Measurements from ENCODE around the gene FAM181A. TPM values are rescaled to one million over a fixed set of nuclear protein-coding genes. Genes with fewer than 3 reads are reported as not detected.

The FAM181A gene
- total RNA-seq, 1 donor from 2014 or later: not detected

DNA sequence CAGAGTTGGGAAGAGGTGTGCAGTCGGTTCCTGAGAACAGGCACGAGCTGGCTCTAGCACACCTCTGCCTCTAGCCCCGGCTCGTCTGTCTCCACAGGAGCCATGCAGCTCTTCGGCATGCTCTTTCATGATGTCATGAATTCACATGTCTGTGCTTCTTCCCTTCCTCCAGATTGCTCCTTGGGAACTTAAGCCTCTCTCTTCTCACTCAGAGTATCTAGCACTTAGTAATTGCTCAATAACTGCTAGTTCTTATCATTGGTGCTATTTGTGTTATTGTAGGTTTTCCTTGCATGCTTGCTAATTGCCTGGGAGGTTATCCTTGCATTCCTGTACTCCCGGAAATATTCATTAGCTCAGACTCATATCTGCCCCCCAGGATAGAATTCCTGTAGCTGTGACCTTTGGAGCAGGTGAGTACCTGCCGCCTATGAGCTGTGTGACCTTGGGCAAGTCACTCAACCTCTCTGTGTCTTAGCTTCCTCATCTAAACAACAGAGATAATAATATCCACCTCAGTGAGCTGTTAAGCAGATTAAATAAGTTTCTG lies 19.5 kb downstream of the FAM181A start:
- Mint-ChIP-seq H3K9me3 (ENCODE audit: unreplicated experiment) (peaks cover 1% of the 10 kb centered on the region), H3K4me1 (ENCODE audit: low read depth, unreplicated experiment) (peaks cover 34% of the 10 kb centered on the region), H3K4me3 (ENCODE audit: unreplicated experiment) (no peak overlapping the region), H3K27ac (ENCODE audit: unreplicated experiment) (no peak overlapping the region), H3K27me3 (ENCODE audit: unreplicated experiment) (peaks cover 4% of the 10 kb centered on the region), H3K36me3 (ENCODE audit: unreplicated experiment) (no peaks in the 10 kb centered on the region)
- no peak for DNase-seq
- TF ChIP-seq, protein P1, sequence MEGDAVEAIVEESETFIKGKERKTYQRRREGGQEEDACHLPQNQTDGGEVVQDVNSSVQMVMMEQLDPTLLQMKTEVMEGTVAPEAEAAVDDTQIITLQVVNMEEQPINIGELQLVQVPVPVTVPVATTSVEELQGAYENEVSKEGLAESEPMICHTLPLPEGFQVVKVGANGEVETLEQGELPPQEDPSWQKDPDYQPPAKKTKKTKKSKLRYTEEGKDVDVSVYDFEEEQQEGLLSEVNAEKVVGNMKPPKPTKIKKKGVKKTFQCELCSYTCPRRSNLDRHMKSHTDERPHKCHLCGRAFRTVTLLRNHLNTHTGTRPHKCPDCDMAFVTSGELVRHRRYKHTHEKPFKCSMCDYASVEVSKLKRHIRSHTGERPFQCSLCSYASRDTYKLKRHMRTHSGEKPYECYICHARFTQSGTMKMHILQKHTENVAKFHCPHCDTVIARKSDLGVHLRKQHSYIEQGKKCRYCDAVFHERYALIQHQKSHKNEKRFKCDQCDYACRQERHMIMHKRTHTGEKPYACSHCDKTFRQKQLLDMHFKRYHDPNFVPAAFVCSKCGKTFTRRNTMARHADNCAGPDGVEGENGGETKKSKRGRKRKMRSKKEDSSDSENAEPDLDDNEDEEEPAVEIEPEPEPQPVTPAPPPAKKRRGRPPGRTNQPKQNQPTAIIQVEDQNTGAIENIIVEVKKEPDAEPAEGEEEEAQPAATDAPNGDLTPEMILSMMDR (IDR thresholded peaks at IDR 0.05; ENCODE audit: partially characterized antibody, unreplicated experiment): no peak

DNA sequence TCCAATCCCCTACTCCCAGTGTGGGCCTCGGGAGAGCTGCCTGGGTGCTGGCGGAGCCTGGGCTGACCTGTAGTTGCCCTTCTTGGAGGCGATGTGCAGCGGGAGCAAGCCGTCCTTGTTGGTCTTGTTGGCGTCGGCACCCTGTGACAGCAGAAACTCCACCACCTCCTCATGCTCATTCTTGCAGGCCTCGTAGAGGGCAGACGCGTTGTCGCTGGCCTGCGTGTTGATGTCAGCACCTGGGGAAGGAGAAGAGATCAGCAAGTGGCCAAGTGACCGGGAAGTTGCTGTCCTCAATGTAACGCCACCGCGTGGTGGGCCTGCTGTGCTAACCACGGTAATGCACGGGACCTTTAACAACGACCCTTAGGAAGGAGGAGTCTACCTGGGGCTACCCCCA lies 20.1 kb downstream of the FAM181A start:
- H3K9me3 Mint-ChIP-seq (ENCODE audit: unreplicated experiment): peaks cover 1% of the 10 kb centered on the region
- peaks cover 29% of the 10 kb centered on the region for H3K4me1 Mint-ChIP-seq (ENCODE audit: low read depth, unreplicated experiment)
- TF ChIP-seq, protein P1 (IDR thresholded peaks at IDR 0.05; ENCODE audit: partially characterized antibody, unreplicated experiment): no peak
- H3K27me3 Mint-ChIP-seq (ENCODE audit: unreplicated experiment): peaks cover 4% of the 10 kb centered on the region
- H3K27ac Mint-ChIP-seq (ENCODE audit: unreplicated experiment): peak overlapping the region; percentile 22
- H3K4me3 Mint-ChIP-seq (ENCODE audit: unreplicated experiment): no peak overlapping the region
- no peaks in the 10 kb centered on the region for H3K36me3 Mint-ChIP-seq (ENCODE audit: unreplicated experiment)
- no peak for DNase-seq

DNA sequence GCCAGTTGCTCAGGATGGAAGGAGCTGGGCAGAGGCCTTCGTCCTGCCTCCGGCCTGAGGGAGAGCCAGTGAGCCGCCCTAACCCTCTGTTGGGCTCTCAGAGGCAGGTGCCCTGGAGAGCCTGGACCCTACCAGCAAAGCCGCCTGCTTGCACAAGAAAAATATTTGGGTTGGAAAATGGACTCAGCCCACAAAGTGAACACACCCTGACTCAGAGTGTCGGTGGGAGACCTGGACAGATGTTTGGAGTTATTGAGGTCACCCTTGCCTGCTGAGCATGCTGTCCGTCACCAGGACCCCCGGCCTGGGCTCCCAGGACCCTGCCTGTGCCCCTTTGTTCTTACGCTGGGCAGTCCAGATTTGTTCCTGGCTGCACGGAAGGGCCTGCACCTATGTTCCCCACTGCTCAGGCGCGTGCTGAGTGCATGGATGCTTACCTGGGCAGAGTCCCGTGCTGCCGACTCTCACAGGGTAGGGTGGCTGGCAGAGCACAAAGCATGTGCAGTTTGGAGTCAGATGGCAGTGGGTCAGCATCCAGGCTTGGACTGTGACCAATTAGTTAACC lies 22.4 kb downstream of the FAM181A start:
- H3K4me1 Mint-ChIP-seq (ENCODE audit: low read depth, unreplicated experiment): peaks cover 31% of the 10 kb centered on the region
- H3K27me3 Mint-ChIP-seq (ENCODE audit: unreplicated experiment): peaks cover 6% of the 10 kb centered on the region
- no peaks in the 10 kb centered on the region for H3K36me3 Mint-ChIP-seq (ENCODE audit: unreplicated experiment)
- H3K4me3 Mint-ChIP-seq (ENCODE audit: unreplicated experiment): no peak overlapping the region
- H3K9me3 Mint-ChIP-seq (ENCODE audit: unreplicated experiment): no peaks in the 10 kb centered on the region
- no peak for DNase-seq
- TF ChIP-seq, protein P1 (IDR thresholded peaks at IDR 0.05; ENCODE audit: partially characterized antibody, unreplicated experiment): no peak
- H3K27ac Mint-ChIP-seq (ENCODE audit: unreplicated experiment): no peak overlapping the region

DNA sequence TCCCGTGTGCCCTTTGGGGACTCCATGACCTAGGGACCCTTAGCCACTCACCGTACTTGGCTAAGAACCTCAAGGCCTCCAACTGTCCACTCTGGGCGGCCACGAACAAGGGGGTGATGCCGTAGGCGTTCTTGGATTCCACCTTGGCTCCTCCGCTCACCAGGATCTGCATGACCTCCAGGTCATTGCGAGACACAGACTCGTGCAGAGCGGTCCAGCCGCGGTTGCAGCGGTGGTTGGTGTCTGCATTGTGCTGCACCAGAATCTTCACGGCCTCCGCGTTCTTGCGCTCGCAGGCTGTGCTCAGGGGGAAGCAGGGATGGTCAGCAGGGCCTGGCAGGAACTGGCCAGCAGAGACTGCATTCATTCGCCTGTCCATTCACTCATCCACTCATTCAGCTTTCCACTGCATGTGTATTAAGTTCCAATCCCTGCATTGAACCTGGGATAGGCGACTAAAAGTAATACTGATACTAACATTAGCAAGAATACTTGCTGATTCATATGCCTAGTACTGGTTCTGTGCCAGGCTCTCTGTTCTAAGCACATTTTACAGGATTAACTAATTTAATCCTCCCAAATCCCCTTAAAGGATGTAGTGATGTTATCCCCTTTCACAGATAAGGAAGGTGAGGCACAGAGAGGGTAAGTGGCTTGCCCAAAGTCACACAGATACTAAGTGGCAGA lies 23.9 kb downstream of the FAM181A start:
- TF ChIP-seq, protein P1 (IDR thresholded peaks at IDR 0.05; ENCODE audit: partially characterized antibody, unreplicated experiment): no peak
- DNase-seq: no peak
- H3K27ac Mint-ChIP-seq (ENCODE audit: unreplicated experiment): no peak overlapping the region
- peaks cover 32% of the 10 kb centered on the region for H3K4me1 Mint-ChIP-seq (ENCODE audit: low read depth, unreplicated experiment)
- H3K9me3 Mint-ChIP-seq (ENCODE audit: unreplicated experiment): peaks cover 2% of the 10 kb centered on the region
- H3K27me3 Mint-ChIP-seq (ENCODE audit: unreplicated experiment): peaks cover 10% of the 10 kb centered on the region
- H3K4me3 Mint-ChIP-seq (ENCODE audit: unreplicated experiment): no peak overlapping the region
- no peaks in the 10 kb centered on the region for H3K36me3 Mint-ChIP-seq (ENCODE audit: unreplicated experiment)

Measured in glutamatergic neuron (in vitro differentiated cells).